DMS79 treated with DMSO at 0.1 percent for 48 hours (cell line): ENCODE measurements around the gene APOBEC2.
"Not testable (repeated sequence)": the region's sequence is repeated elsewhere in the genome, so short reads cannot be mapped to it uniquely, and the experiment has no call there.

ENCODE experiments used
- DNase-seq: peaks from one replicate; lab custom pipeline; 2025; lab: John Stamatoyannopoulos, UW

APOBEC2 gene

DNA sequence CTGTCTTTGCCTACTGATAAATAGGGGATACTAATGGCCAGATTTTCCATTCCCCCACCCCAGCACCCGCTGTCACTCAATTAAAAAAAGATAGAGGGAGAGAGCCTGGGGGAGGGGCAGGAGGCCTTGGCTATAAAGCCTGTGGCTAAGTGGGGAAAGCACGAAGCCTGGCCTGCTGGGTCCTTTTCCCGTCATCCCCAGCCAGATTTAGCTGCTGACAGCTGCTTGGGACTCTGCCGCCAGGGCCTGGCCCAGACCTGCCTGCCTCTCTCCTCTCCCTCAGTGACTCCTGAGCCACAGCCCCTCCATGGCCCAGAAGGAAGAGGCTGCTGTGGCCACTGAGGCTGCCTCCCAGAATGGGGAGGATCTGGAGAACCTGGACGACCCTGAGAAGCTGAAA lies at the start of gene APOBEC2:
TSS of gene APOBEC2 (plus strand) at position 162 of the 400 bp plus-strand sequence. CDS start at position 308, 146 bp downstream.
- no peak for DNase-seq

GRCh38 chr6:41006217-41006616 lies 46.8 kb upstream of the APOBEC2 start:
- DNase-seq, result not testable (repeated sequence)

DNA sequence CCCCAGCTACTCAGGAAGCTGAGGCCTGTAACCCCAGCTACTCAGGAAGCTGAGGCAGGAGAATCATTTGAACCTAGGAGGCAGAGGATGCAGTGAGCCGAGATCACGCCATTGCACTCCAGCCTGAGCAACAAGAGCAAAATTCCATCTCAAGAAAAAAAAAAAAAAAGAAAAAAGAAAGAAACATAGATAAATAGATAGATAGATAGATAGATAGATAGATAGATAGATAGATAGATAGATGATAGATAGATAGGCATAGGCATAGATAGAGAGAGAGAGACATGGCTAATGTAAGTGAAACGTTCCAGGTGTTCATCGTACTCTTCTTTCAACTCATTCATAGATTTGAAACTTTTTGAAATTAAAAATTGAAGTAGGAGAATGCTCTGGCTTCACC lies 46.0 kb upstream of the APOBEC2 start:
- not testable (repeated sequence) for DNase-seq

DNA sequence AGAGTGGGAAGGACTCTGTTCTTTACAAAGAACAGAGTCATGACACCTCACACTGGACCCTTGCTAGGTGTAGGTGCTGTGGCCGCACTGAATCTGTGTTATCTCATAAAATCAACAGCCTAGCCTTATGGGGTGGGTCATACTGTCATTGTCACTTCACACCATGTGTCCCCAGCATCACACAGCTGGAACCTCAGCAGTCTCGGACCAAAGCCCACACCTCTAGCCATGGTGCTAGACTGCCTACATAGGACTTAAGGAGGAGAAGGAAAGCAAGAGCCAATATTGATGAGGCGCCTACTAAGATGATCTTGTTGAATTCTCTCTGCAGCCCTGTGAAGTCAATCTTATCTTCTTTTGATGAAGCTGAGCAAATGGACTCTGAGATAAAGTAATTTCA lies 45.0 kb upstream of the APOBEC2 start:
- no peak for DNase-seq

- no peak for DNase-seq
Observed at GRCh38 chr6:41009669-41010068, 43.3 kb upstream of the APOBEC2 start.

DNA sequence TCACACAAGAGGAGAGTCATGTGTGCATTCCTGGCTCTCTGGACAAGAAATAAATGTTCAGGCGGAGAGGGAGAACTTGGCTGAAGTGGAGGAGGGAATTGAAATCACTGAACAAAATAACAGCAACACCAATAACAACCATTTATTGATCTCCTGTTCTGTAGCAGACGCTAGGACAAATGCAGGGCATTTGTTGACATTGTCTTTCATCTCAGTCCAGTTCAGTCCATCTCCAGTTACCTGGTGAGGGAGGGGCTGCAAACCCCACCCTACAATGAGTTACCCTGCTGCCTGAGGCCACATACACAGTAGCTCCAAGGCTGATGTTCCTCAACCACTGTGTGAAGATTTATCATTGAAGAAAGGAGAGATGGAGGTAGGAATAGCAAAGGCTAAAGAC lies 41.3 kb upstream of the APOBEC2 start:
- DNase-seq, result no peak

DNA sequence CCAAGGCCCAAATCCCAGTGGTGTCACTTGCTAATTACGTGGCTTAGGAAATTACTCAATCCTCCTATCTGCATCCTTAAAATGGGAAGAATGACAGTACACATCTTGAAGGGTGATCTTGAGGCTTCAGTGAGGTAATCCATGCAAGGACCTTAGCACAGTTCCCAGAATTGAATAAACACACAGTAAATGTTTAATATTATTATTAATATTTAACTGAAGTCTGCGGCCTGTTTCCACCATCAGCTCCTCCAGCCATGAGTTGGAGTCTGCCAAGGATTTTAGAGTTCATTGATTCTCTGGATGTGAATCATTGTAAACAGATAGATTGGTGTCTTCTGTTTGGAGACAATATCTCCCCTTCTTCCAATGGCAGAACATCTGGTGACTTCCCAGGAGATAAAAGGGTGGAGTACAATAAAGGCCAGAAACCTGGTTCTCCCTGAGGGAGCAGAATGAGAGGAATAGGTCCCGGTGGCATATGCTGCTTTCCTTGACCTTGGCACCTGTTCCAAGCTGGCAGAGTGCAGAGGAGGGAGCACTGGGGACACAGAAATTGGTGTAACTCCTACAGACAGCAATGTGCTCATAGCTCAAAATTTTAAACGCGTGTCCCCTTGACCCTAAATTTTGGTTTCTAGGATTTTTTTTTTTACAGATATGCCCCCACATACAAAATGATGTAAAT lies 39.4 kb upstream of the APOBEC2 start:
- DNase-seq, result no peak

DNA sequence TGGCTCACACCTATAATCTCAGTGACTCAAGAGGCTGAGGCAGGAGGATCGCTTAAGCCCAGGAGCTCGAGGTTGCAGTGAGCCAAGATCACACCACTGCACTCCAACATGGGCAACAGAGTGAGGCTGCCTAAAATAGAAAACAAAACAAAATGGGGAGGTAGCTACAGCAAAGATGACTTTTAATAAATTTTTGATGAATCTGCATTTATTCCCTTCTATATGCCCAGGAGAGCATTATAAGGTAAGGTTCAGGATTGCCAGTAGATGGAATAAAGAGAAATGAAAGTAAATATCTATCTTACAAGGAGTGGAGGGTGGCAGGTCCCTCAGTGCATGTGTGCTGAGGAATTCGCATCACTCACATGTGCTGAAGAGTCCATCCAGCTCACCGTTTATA lies 38.2 kb upstream of the APOBEC2 start:
- DNase-seq, result no peak

DNA sequence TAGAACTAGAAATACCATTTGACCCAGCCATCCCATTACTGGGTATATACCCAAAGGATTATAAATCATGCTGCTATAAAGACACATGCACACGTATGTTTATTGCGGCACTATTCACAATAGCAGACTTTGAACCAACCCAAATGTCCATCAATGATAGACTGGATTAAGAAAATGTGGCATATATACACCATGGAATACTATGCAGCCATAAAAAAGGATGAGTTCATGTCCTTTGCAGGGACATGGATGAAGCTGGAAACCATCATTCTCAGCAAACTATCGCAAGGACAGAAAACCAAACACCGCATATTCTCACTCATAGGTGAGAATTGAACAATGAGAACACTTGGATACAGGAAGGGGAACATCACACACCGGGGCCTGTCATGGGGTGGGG lies 37.1 kb upstream of the APOBEC2 start:
- DNase-seq, result not testable (repeated sequence)

GRCh38 chr6:41017663-41018062 lies 35.3 kb upstream of the APOBEC2 start:
- DNase-seq, result no peak

GRCh38 chr6:41021832-41022231 lies 31.2 kb upstream of the APOBEC2 start:
- DNase-seq, result peak; percentile 50

DNA sequence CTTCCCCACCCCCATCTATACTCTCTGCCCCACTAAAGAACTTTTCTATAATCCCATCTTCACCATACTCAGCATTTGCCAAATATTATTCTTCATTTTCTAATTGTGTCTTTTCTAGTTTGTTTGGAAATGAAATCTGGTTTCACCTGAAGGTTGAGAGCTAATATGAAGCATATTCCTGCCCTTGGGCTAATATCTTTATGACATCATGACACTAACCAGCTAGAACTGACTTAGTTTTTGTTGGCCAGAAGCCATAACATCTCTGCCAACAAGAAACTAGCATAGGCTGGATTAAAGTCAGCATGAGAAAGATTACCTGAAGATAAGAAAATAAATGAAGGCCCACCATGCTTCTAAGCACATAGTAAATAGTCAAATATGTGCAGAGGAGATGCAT lies 30.7 kb upstream of the APOBEC2 start:
- peak; percentile 22 for DNase-seq

- DNase-seq, result no peak
Observed at GRCh38 chr6:41023114-41023513, 29.9 kb upstream of the APOBEC2 start.

DNA sequence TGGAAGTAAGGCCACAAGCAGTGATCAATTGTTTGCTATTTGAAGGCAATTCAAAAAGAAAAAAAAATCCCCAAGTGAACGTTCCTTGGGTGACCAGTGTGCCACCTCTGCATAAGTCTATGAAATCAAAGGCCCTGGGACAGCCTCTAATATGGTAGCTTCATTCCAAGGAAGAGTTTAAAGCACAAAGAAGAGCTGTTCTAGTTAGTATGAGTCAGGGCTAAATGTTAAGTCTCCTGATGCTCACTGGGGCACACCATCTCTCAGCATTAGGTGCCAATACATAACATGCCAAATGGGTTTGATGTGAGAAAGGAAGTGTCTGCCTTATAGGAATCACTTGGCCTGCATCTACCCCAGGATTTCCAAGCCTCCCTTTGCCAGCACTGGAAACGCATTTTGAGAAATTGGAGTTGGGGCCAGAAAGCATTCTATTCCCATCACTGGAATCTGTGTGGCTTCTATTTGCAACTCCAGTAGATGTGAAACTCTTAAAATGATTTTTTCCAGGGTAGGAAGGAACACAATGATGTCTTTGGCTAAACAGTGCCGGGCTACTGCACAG lies 27.0 kb upstream of the APOBEC2 start:
- peak; percentile 8 for DNase-seq

GRCh38 chr6:41027241-41027640 lies 25.8 kb upstream of the APOBEC2 start:
- peak; percentile 88 for DNase-seq

- DNase-seq, result peak; percentile 94
Observed at GRCh38 chr6:41027799-41028560, 25.0 kb upstream of the APOBEC2 start.

DNA sequence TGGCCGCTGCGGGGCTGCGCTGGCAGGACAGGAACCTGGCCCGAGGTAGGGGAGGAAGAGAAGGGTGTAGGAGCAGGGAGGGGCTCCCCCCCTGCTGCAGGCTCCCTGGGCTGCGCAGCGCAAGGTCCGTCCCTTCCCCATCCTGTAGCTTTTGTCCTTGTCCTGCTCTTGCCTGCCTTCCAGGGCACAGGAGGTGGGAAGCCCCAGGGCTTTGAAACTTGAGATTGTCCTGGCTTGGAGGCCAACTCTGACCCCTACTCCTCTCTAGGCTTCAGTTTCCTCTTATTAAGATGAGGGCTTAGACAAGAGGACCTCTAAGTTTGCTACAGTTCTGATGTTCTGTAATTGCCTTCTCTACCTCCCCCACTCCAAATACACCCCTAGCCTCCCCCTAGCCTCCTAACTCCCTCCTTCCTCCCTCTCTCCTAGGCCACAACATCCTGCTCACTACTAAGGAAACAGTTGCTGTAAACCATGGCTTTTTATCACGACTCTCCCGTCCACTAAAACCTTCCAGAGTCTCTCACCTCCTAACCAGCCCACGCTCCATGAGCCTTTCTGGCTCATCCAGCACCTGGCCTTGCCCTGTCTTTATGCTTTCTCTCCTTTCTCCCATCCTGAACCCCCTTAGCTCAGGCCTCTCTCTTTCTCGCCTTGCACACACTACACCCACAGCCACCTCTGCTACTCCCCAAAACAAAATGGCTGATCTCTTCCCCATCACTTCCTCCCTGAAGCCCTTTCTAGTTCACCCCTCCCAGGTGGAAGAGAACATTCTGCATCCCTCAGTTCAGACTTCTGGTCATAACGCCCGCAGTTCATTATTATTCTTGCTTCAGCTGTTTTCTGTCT lies 24.2 kb upstream of the APOBEC2 start:
- DNase-seq, result peak; percentile 54

GRCh38 chr6:41032830-41033229 lies 20.2 kb upstream of the APOBEC2 start:
- DNase-seq, result no peak

- no peak for DNase-seq
Observed at GRCh38 chr6:41033776-41034175, 19.2 kb upstream of the APOBEC2 start.

- DNase-seq, result no peak
Observed at GRCh38 chr6:41036186-41036585, 16.8 kb upstream of the APOBEC2 start.

DNA sequence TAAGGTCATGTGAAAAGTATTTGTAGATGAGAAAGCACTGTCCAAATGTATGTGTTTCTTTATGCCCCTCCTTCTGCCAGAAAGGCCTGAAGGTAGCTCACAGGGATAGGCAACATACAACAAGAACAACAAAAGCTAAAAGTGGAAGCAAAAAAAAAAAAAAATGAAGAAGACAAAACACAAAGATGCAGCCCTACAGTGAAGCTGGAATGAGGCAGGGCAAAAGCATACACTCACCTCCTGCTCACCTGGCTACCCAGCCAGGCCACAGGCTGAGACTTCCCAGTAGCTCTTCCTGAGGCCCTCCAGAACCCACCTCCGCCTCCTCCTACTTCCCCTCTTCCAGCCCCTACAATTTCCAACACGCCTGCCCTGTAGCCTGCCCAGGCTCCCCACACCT lies 16.4 kb upstream of the APOBEC2 start:
- DNase-seq, result no peak
